Measurements from ENCODE around the gene ERCC1. TPM values are rescaled to one million over a fixed set of nuclear protein-coding genes. Genes with fewer than 3 reads are reported as not detected.

The ERCC1 gene
- total RNA-seq = 65.0 and 78.5 TPM in 2 replicates

- peak; percentile 91 for DNase-seq (ENCODE audit: low read depth)
- TF ChIP-seq CTCF (IDR thresholded peaks at IDR 0.05; ENCODE audit: insufficient read depth, low read length, severe bottlenecking) = no peak
- Histone ChIP-seq H3K27me3 (ENCODE audit: control insufficient read depth, insufficient read depth, low read length) (no peaks in the 10 kb centered on the region), H3K36me3 (ENCODE audit: control insufficient read depth, insufficient read depth, low read length) (peaks cover 13% of the 10 kb centered on the region), H3K4me3 (ENCODE audit: low read depth, low read length) (peak within 1 kb of the TSS; percentile 55)
- no peak for FAIRE-seq
These were observed at the start of gene ERCC1 for GRCh38 chr19:45423589-45424190. ERCC1 (minus strand) TSS chr19:45423917; CDS start chr19:45423374, 543 bp downstream.

- DNase-seq (ENCODE audit: low read depth) (no peak), FAIRE-seq (no peak)
- no peak for TF ChIP-seq CTCF (IDR thresholded peaks at IDR 0.05; ENCODE audit: insufficient read depth, low read length, severe bottlenecking)
- Histone ChIP-seq H3K27me3 (ENCODE audit: control insufficient read depth, insufficient read depth, low read length) (no peaks in the 10 kb centered on the region), H3K36me3 (ENCODE audit: control insufficient read depth, insufficient read depth, low read length) (peaks cover 3% of the 10 kb centered on the region), H3K4me3 (ENCODE audit: low read depth, low read length) (no peak overlapping the region)
These were observed 49.6 kb upstream of the ERCC1 start for GRCh38 chr19:45473367-45473681.

DNA sequence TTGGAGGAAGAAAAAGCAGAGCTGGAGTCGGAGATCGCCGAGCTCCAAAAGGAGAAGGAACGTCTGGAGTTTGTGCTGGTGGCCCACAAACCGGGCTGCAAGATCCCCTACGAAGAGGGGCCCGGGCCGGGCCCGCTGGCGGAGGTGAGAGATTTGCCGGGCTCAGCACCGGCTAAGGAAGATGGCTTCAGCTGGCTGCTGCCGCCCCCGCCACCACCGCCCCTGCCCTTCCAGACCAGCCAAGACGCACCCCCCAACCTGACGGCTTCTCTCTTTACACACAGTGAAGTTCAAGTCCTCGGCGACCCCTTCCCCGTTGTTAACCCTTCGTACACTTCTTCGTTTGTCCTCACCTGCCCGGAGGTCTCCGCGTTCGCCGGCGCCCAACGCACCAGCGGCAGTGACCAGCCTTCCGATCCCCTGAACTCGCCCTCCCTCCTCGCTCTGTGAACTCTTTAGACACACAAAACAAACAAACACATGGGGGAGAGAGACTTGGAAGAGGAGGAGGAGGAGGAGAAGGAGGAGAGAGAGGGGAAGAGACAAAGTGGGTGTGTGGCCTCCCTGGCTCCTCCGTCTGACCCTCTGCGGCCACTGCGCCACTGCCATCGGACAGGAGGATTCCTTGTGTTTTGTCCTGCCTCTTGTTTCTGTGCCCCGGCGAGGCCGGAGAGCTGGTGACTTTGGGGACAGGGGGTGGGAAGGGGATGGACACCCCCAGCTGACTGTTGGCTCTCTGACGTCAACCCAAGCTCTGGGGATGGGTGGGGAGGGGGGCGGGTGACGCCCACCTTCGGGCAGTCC, 49.0 kb upstream of the ERCC1 start:
- no peak overlapping the region for H3K4me3 ChIP-seq (ENCODE audit: low read depth, low read length)
- DNase-seq (ENCODE audit: low read depth) (no peak), FAIRE-seq (no peak)
- no peak for TF ChIP-seq CTCF (IDR thresholded peaks at IDR 0.05; ENCODE audit: insufficient read depth, low read length, severe bottlenecking)
- peaks cover 3% of the 10 kb centered on the region for H3K36me3 ChIP-seq (ENCODE audit: control insufficient read depth, insufficient read depth, low read length)
- H3K27me3 ChIP-seq (ENCODE audit: control insufficient read depth, insufficient read depth, low read length) = no peaks in the 10 kb centered on the region

DNA sequence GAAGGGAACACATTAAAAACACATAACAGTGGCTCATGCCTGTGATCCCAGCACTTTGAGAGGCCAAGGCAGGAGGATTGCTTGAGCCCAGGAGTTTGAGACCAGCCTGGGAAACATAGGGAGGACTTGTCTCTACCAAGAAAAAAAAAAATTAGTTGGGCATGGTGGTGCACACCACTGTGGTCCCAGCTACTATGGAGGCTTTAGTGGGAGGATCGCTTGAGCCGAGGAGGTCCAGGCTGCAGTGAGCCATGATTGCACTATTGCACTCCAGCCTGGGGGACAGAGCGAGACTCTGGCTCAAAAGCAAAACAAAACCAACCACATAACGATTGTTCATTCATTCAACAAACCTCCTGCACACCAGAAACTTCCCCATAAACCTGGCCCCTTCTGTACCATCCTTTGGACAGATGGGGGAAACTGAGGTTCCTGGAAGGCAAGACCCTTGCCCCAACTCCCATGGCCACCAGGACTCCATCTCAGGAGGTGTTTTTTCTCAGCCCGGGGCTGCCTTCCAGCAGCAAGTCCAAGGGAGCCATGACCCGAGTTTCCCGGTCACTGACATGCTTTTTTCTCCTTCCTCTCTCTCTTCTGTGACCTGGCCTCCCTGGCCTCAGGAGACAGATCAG, 48.3 kb upstream of the ERCC1 start:
- no peak for FAIRE-seq
- H3K4me3 ChIP-seq (ENCODE audit: low read depth, low read length) = no peak overlapping the region
- TF ChIP-seq CTCF (IDR thresholded peaks at IDR 0.05; ENCODE audit: insufficient read depth, low read length, severe bottlenecking) = no peak
- H3K36me3 ChIP-seq (ENCODE audit: control insufficient read depth, insufficient read depth, low read length) = peaks cover 3% of the 10 kb centered on the region
- no peaks in the 10 kb centered on the region for H3K27me3 ChIP-seq (ENCODE audit: control insufficient read depth, insufficient read depth, low read length)
- DNase-seq (ENCODE audit: low read depth) = no peak

GRCh38 chr19:45471111-45471930, 47.6 kb upstream of the ERCC1 start:
- H3K27me3 ChIP-seq (ENCODE audit: control insufficient read depth, insufficient read depth, low read length) = no peaks in the 10 kb centered on the region
- no peak for TF ChIP-seq CTCF (IDR thresholded peaks at IDR 0.05; ENCODE audit: insufficient read depth, low read length, severe bottlenecking)
- FAIRE-seq (no peak), DNase-seq (ENCODE audit: low read depth) (no peak)
- no peak overlapping the region for H3K4me3 ChIP-seq (ENCODE audit: low read depth, low read length)
- H3K36me3 ChIP-seq (ENCODE audit: control insufficient read depth, insufficient read depth, low read length) = peaks cover 3% of the 10 kb centered on the region

Data from bronchial epithelial cell (primary cell).